ENCODE data around the gene CASKIN2. TPM values are rescaled to one million over a fixed set of nuclear protein-coding genes. Genes with fewer than 3 reads are reported as not detected.

CASKIN2 gene
- total RNA-seq, 1 experiment from 2014 or later, result 37.0 TPM

DNA sequence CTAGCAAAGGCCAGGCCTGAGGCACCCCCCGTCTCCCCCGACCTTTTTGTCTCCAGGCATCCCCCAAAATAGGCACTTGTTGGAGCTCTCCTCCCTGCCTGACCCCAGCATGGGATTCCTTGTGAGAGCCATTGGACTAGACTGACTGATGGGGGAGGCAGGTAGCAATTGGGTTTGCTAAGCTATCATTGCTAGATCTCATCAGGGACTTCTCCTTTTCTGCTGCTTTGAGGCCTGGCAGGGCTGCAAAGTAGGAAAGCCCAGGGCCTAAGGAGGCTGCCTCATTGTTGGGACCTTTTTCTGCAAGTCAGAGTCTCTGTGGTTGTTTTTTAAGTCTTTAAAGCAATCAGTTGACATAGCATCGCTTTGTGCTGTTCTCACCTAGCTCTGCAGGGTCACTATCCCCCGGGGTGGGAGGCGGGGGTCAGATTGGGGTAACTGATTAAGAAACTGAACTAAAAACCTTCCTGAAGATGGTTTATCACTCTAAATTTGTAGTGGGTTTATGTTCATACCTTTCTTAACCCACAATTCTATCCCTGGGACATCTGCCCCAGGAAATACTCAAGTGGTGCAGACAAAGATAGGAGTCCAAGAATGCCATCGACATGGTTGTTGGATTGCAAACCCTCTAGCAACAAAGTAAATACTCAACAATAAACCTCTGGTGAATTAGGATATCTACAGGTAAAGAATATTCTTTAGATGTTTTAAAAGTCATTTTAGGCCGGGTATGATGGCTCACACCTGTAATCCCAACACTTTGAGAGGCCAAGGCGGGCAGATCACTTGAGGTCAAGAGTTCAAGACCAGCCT lies 38.2 kb upstream of the CASKIN2 start:
- H3K9me3 ChIP-seq (ENCODE audit: control insufficient read depth, low read depth, low read length), result no peaks in the 10 kb centered on the region
- peak overlapping the region in 2 of 3 experiments; percentile 44 to 68; a peak in 2 of 7 replicates for H3K27ac Mint-ChIP-seq
- H3K27me3 ChIP-seq (ENCODE audit: insufficient read depth, low read length), result no peaks in the 10 kb centered on the region
- no peak overlapping the region for H3K14ac ChIP-seq (ENCODE audit: insufficient read depth, low read length)
- H2AFZ ChIP-seq (ENCODE audit: low read length), result no peak overlapping the region
- no peak overlapping the region for H2BK20ac ChIP-seq (ENCODE audit: low read depth, low read length, poor library complexity, severe bottlenecking)
- H3K9ac ChIP-seq (ENCODE audit: extremely low read depth, insufficient read length, low read length), result no peak overlapping the region
- DNase-seq, result no peak
- H3K4ac ChIP-seq (ENCODE audit: low read depth, low read length), result no peak overlapping the region
- no peaks in the 10 kb centered on the region for H3K9me3 Mint-ChIP-seq
- no peak overlapping the region for H3K4me2 ChIP-seq (ENCODE audit: insufficient read depth, insufficient read length, low read length)
- H3K4me1 Mint-ChIP-seq, result peaks cover 11 to 38% of the 10 kb centered on the region in 2 experiments
- no peaks in the 10 kb centered on the region for H3K27me3 Mint-ChIP-seq (ENCODE audit: low read depth)
- no peak overlapping the region for H3K56ac ChIP-seq (ENCODE audit: insufficient read length, low read depth, low read length)
- peaks cover 5% of the 10 kb centered on the region for H3K23me2 ChIP-seq (ENCODE audit: insufficient read length, low read depth, low read length, poor library complexity, severe bottlenecking)
- H2BK5ac ChIP-seq (ENCODE audit: insufficient read length, low read length), result no peak overlapping the region
- no peak overlapping the region for H3T11ph ChIP-seq (ENCODE audit: low read length)
- TF ChIP-seq, protein P1, sequence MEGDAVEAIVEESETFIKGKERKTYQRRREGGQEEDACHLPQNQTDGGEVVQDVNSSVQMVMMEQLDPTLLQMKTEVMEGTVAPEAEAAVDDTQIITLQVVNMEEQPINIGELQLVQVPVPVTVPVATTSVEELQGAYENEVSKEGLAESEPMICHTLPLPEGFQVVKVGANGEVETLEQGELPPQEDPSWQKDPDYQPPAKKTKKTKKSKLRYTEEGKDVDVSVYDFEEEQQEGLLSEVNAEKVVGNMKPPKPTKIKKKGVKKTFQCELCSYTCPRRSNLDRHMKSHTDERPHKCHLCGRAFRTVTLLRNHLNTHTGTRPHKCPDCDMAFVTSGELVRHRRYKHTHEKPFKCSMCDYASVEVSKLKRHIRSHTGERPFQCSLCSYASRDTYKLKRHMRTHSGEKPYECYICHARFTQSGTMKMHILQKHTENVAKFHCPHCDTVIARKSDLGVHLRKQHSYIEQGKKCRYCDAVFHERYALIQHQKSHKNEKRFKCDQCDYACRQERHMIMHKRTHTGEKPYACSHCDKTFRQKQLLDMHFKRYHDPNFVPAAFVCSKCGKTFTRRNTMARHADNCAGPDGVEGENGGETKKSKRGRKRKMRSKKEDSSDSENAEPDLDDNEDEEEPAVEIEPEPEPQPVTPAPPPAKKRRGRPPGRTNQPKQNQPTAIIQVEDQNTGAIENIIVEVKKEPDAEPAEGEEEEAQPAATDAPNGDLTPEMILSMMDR (conservative IDR thresholded peaks at IDR 0.05), result no peak
- no peak overlapping the region for H3K27ac ChIP-seq (ENCODE audit: insufficient read length, low read depth, low read length)
- no peak overlapping the region; a peak in 1 of 5 replicates for H3K4me3 Mint-ChIP-seq
- peaks cover 0 to 11% (median 1%) of the 10 kb centered on the region in 3 experiments; a peak in 2 of 7 replicates for H3K36me3 Mint-ChIP-seq (ENCODE audit: insufficient read depth in 1 of 3, low read depth in 3 of 3)
- H3K4me1 ChIP-seq (ENCODE audit: insufficient read depth, low read length), result peaks cover 4% of the 10 kb centered on the region; the same call in 1 of the 2 replicates
- H4K91ac ChIP-seq (ENCODE audit: insufficient read length, low read depth, low read length), result no peak overlapping the region
- H3K23ac ChIP-seq (ENCODE audit: insufficient read length, low read depth, low read length), result no peak overlapping the region
- no peak overlapping the region for H2BK120ac ChIP-seq (ENCODE audit: low read depth, low read length, poor library complexity, severe bottlenecking)
- no peak overlapping the region for H4K8ac ChIP-seq (replicated peaks; ENCODE audit: insufficient read length, low read depth, low read length)
- no CpG with 5 or more reads among the region's 8 CpGs for WGBS (ENCODE audit: extremely low coverage, insufficient read length, low lambda C conversion rate)
- H3K79me2 ChIP-seq (ENCODE audit: insufficient read depth, low read length), result no peaks in the 10 kb centered on the region
- no peak overlapping the region for H4K5ac ChIP-seq (ENCODE audit: insufficient read length, low read depth, low read length)
- H3K79me1 ChIP-seq (ENCODE audit: insufficient read depth, low read depth, low read length, poor library complexity, severe bottlenecking), result no peaks in the 10 kb centered on the region
- no peak overlapping the region for H2BK12ac ChIP-seq (ENCODE audit: insufficient read length, low read depth, low read length)
- H4K20me1 ChIP-seq (ENCODE audit: control insufficient read depth, insufficient read depth, insufficient read length), result no peaks in the 10 kb centered on the region
- no peak overlapping the region for H2BK15ac ChIP-seq (ENCODE audit: low read depth, low read length)
- H3K18ac ChIP-seq (ENCODE audit: insufficient read length, low read depth, low read length), result no peak overlapping the region
- no peak overlapping the region for H2AK5ac ChIP-seq (ENCODE audit: insufficient read length, low read length)
